HG02759 (cell line): ENCODE data around the gene ARHGAP29.
"Not testable (repeated sequence)": the region's sequence is repeated elsewhere in the genome, so short reads cannot be mapped to it uniquely, and the experiment has no call there.

Experiments
- ATAC-seq: cut with Tn5 transposase; IDR thresholded peaks from one replicate; pipeline ENCODE4 v1.9.1; 2021; ENCODE audit warnings: mild to moderate bottlenecking, moderate library complexity; ENCODE audit not compliant: unreplicated experiment

The ARHGAP29 gene

DNA sequence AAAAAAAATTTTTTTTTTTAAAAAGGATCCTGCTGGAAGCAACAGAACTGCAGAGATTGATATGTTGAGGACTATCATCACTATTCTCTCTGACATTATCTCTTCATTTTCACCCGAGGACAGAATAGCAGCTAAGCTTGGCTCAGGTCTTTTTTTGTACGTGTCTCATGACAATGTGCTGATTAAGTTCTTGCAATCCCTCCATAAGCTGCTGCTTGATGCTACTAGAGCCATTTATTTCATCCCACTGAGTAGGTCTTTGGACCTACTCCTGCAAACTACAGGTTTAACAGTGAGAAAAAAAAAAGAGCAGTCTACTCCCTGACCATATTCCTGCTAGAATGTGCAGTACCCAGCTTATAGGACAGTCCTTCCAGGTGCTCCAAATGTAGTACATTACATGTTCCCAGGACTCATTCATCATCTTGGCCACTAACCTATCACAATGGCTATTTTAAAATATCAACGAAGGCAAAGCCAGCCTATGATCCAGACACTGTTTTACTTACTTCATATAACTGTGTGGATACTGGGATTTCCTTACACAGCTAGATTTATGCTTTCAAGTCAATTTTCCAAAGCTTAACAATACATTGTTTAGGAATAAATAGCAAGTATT, 54.1 kb downstream of the ARHGAP29 start:
- no peak for ATAC-seq

DNA sequence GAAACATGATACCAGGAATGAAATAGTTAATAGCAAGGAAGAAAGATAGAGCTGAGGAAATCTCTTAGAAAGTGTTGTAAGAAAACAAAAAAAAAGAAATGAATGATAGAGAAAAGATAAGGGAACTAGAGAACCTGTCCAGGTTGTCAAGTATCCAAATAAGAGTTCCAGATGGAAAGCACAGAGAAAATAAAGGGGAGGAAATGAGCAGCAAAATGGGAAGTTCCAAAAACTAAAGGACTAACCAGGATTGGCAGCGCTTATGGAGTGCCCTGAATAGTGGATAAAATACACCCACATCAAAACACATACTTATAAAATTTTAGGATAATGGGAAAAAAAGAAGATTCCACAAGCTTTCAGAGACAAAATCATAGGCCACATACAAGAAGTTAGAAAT, 55.2 kb downstream of the ARHGAP29 start:
- ATAC-seq, result no peak

DNA sequence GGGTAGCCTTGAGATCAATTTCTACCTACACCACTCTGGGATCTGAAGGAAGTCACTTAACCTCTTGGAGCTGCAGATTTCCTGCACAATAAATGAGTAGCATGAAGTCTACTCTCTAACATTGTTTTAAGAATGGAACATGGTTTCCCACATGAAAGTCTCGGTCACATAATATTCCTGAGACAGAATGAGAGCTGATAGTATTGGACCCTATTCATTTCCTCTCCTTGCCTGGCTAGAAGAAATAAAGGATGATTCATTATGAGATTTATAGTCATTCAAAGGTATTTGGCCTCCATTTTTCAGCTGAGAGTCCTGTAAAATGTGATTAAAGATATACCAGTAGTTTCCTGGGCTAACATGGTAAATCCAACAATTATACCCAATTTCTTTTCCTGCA, 56.7 kb downstream of the ARHGAP29 start:
- ATAC-seq, result no peak

DNA sequence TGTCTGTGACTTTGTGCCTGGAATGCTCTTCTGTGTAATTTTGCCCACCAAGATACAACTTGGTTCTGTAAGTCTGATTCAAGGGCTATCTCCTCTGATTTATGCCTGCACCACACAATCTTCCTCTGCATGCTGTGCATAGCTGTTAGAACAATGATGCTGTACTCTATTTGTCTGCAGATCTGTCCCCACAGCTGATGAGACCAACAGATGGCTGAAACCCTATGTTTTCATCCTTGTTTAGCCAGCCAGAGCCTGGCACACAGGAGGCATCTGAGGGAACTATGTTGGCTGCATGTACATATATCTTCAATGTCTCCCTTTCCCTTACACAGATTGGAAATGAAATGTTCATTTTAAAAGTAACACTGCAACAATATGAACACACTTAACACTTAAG, 58.5 kb downstream of the ARHGAP29 start:
- ATAC-seq, result no peak

DNA sequence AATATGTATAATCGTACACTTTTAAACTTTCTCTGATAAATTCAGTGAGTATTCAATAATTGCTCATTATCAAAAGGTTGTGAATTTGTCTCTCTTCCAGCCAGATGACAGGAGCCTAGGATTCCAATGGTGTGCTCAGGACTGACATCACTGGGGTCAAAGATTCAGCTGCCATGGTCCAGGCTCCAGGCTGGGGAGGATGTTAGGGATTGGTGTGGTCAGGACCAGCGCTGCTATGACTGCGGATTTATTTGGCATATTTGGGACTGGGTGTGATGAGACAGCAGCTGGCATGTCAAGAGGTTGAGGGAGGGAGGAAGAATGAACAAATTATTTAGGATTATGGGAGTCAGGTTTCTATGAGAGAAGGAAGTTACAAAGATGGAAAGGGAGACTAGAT, 68.3 kb downstream of the ARHGAP29 start:
- no peak for ATAC-seq

DNA sequence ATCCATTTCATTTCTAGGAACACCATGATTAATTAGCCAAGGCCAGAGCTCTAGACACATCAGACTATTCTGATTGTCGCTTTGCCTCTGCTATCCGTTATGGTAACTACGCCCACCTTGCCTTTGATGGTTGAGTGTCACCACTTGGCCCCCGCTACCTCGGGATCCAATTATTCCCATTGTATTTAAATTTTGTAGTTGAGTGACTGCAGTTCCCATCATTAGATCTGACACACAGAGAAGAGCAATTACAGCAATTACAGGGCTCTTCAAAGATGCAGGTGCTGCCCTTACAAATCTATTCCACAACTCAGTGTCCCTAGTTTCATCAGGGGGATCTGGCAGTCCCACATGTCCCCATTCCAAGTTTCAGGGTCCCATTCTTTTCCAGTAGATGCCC, 71.5 kb downstream of the ARHGAP29 start:
- ATAC-seq, result no peak

DNA sequence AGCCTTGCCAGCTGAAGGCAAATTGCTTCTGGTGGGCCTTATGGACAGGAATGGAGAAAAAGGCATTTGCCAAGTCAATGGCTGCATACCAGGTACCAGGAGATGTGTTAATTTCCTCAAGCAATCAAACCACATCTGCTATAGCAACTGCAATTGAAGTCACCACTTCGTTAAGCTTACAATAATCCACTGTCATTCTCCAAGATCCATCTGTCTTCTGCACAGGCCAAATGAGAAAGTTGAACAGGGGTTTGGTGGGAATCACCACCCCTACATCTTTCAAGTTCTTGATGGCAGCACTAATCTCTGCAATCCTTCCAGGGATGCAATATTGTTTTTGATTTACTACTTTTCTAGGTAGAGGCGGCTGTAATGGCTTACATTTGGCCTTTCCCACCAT, 72.5 kb downstream of the ARHGAP29 start:
- ATAC-seq, result not testable (repeated sequence)

DNA sequence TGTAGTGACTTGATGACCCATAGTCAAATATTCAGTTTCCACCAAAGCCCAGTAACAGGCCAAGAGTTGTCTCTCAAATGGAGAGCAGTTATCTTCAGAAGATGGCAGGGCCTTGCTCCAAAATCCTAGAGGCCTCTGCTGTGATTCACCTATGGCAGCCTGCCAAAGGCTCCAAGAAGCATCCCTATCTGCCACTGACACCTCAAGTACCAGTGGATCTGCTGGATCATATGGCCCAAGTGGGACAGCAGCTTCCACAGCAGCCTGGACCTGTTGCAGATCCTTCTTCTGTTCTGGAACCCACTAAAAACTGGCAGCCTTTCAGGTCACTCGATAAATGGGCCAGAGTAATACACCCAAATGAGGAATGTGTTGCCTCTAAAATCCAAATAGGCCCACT, 73.3 kb downstream of the ARHGAP29 start:
- ATAC-seq, result not testable (repeated sequence)

DNA sequence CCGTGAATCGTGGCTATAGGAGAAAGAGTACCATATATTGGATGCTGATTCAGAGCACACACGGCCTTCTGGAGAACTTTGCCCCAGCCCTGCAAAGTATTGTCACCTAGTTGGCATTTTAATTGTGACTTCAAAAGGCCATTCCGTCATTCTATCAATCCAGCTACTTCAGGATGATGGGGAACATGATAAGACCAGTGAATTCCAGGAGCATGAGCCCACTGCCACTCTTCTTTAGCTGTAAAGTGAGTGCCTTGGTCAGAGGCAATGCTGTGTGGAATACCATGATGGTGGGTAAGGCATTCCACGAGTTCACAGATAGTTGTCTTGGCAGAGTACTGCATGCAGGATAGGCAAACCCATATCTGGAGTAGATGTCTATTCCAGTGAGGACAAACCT, 74.1 kb downstream of the ARHGAP29 start:
- not testable (repeated sequence) for ATAC-seq

DNA sequence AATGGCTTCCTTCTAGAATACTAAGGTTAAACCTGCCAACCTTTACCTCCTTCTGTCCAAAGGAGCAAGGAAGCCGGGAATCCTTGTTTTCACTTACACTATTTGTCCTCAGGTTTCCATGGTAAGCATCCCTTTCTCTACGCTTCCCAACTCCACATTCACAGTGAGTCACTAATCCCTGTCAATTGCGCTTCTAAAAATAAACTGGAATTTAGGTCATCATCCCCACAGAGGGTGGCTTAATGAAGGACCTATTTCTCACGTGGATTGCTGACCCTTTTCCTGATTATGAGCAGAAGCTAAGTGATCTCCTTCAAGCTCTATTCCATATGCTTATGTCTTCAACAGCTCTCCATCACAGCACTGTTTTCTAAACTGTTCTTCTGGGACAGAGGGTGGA, 76.6 kb downstream of the ARHGAP29 start:
- no peak for ATAC-seq

DNA sequence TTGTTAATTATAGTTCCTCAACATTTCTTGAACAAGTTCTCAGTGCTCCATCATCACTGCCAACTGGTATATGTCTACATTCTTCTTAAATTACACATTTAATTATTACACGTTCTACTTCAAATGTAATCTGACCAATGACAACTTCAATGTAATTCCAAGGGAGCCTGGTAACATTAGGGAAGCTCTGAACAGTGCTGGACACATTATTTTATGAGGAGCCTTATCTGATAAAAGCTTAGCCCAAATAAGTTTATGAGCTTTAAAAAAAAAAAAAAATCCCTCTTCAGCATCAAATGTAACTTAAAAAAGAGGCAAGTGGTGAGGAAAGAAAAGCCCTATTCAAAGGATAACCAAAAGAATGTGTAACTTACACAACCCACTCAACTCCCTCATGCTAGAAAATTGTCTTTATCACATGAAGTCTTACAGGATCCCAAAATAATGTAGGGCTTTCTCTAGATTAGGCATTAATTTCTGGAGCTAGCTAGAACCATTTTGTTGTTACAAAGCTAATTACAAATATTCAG, 81.2 kb downstream of the ARHGAP29 start:
- no peak for ATAC-seq

DNA sequence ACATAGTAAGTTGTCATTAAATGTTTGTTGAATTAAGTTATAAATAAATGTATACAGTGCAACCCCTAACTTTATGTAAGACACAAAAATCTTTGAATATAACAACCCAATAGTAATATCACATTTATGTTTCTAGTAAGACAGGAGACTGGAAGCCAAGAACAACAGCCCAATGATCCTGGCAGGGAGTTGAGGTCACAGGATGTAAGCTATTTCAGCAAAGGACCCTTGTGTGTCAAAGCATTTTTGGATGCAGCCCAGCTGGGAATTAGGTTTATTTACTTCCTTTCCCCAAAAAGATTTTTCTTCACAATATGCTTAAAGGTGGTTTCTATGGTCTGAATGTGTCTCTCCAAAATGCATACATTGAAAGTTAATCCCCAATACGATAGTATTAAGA, 82.4 kb downstream of the ARHGAP29 start:
- no peak for ATAC-seq

DNA sequence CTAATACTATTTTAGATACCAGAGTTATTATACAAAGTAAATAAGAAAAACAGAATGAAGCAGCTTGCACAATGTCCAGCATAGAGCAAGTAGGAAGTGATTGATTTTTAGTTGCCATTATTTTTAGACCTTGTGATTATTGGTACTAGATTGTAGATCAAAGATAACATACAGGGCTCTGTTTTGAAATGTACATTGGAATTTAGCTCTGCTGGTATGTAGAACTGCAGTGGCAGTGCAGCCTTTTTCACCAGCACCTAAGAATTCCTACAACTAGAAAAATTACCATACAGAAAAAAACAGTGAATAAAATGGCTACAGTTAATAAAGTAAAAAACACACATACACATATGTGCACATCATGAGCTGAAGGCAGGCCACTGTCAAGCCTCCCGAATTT, 84.3 kb downstream of the ARHGAP29 start:
- ATAC-seq, result no peak

DNA sequence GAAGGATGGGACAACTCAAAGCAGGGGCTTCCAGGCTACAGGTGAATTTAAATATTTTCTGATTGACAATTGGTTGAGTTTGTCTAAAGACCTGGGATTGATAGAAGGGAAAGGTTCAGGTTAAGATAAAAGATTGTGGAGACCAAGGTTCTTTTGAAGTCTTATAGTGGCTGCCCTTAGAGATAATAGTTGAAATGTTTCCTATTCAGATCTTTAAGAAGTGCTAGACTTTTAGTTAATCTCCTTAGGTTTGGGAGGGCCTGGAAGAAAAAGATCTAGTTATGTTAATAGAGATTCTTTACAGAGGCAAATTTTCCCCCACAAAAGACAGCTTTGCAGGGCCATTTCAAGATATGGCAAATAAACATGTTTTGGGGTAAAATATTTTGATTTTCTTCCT, 88.2 kb downstream of the ARHGAP29 start:
- ATAC-seq, result not testable (repeated sequence)

DNA sequence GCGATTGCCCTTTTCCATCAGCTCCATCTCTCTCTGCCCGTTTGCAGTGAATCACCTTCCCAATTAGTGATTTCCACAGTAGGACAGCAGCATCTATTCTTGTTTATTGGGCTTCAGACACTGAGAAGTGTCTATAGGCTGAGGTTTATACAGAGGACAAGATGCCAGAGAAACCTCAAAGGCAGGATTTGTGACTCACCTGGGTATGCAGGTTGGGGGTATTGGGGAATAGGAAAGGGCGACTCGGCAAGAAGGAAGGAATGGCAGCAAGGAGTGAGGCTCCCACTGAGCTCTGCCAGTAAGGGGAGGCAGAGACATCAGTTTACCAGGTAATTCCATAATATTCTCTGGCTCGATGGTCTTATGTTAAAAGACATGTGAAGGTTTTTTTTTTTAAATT, 91.1 kb downstream of the ARHGAP29 start:
- ATAC-seq, result no peak

DNA sequence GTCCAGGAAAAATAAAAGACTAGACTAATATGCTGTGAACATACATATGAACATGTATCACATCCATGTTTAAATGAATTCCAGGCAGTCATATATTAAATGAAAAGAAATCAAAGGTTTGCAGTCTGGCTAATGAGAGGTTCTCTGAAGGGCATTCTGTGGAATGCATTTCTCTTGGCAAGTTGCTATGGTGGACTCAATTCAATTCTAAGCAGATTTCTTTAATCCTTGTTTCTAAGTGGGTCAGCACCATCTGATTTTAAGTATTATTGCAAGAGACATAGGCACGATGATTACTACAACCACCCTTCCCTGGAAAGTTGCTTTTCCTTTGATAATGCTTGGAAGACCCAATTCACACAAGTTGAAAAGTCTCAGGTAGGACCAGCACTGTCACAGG, 92.5 kb downstream of the ARHGAP29 start:
- ATAC-seq, result no peak

DNA sequence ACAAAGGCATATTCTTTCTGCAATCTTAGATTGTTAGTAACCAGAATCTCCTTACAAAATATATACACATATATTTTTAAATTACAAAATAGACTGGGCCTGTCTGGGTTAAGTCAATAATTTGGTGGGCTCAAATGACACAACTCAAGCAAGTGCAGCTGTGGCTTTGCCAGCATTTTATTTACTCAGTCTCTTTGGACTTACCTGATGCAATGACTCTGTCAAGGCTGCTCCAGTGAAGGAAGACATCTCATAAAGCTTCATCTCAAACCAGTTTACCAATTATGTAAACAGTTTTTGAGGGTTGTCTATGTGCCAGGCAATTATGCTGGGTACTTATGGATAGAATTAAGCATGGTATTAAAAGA, 93.6 kb downstream of the ARHGAP29 start:
- ATAC-seq, result no peak

DNA sequence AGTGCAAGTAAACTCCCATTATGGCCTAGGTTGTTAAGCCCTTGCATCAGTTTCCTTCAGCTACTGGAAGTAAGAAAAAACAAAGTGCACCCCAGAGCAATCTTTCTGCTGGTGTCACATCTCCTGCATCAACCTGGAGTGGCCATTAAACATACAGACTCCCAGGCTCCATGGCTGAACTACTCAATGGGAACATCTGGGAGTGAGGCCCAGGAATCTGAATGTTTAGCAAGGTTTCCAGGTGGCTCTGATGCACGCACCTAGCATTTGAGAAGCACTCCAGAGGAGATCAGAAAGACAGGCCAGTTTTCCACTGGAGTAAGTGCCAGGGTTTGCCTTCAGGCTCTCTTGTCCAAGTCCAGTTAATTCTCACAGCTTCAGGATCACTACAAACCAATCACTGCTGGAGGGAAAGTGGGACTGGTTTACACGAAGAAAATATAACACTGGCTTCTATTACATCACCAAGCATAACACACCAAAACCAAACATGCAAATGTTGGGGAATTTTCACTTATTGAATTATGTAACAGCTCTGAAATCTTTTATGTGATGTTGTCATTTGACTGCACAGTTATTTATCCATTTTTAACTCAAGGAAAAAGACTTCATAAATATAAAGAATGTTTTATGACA, 94.1 kb downstream of the ARHGAP29 start:
- ATAC-seq, result no peak

DNA sequence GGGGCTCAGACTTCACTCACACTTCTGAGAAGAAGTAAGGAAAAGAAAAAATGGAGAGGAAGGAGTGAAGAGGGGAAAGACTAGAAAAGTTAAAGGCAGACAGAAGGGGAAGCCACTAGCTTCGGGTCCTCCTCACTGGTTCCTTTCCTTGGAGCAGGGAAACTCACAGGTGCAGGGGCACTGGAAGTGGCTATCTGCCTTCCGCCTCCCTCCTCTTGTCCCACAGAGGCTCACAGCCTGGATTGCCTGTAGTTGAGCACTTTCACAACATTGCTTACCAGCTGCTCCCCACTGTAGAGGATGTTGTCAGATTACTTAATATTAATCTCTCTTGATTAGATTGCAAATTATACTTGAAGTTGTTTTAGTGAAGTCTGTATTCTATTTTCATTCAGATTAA, 94.8 kb downstream of the ARHGAP29 start:
- ATAC-seq, result no peak

DNA sequence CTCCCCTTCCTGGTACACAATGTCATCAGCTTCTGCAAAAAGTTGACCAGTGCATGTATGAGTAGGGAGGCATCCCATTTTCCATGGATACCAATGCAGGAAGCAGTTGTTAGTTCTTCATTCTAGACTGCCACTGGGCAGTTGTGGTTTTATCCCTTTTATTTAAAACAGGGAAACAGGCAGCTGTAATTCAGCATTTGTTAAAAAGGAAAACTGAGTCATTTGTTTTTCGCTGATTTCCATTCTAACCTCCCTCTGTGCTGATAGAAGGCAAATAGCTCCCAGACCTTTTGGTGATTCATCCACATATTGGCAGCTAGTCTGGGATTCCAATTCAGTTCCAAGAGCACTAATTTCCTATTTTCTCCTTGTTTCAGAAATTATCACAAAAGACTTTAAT, 95.4 kb downstream of the ARHGAP29 start:
- no peak for ATAC-seq

DNA sequence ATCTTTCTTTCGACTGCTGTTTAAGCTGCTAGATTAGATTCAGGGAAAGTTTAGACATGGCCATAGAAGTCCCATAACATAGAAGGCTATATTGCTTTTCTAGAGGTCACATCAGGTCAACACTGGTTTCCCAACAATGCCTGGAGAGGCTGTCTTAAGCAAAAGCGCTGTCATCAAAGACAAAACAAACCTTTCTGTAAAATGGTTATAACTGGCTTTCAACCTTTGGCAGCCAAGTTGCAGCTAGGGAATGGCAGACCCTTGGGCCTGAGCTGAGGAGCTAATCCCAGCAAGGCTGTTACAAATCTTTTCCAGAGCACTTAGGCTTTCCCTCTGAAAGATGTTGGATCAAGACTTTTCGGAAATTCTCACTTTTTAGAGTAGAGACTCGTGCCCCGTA, 105.3 kb downstream of the ARHGAP29 start:
- ATAC-seq, result no peak

DNA sequence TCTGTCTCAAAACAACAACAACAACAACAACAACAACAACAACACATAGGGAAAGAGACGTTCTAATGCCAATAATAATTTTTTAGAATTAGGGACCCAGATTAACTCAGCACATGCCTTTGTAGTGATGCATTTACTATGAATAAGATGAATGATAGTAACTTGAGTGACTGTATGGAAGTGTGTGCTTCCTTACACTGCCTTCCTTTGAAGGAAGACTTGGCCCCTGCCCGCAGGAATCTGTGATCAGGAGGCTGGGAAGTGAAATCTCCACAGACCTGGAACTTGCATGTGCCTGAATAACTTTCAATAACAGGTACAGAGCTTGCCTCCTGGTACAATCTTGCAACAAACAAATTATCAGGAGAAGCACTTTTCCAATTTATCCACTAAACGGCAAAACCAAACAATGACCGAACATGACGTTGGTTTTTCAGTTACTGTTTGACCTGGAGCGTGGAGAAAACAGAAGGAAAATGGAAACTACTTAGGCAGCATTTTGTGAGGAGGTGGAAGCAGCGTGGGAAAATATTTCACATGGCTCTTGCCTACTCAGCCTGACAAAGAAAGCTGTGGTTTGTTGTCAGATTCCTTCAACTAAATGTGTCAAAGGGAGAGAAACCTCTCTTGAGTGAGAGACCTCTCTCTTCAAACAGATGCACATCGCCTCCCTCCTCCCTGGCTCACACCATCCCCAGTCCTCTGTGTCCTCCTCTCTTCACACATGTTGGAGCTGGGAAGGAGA, 106.4 kb downstream of the ARHGAP29 start:
- no peak for ATAC-seq
